ENCODE data around the gene SNTA1. TPM values are rescaled to one million over a fixed set of nuclear protein-coding genes. Genes with fewer than 3 reads are reported as not detected.

The SNTA1 gene
- total and polyA plus RNA-seq, 9 of the 15 experiments (the other 6 are each of a cell fraction or from before 2014, with no cell fraction given): 1.2 to 40.8 (median 20.3) TPM

DNA sequence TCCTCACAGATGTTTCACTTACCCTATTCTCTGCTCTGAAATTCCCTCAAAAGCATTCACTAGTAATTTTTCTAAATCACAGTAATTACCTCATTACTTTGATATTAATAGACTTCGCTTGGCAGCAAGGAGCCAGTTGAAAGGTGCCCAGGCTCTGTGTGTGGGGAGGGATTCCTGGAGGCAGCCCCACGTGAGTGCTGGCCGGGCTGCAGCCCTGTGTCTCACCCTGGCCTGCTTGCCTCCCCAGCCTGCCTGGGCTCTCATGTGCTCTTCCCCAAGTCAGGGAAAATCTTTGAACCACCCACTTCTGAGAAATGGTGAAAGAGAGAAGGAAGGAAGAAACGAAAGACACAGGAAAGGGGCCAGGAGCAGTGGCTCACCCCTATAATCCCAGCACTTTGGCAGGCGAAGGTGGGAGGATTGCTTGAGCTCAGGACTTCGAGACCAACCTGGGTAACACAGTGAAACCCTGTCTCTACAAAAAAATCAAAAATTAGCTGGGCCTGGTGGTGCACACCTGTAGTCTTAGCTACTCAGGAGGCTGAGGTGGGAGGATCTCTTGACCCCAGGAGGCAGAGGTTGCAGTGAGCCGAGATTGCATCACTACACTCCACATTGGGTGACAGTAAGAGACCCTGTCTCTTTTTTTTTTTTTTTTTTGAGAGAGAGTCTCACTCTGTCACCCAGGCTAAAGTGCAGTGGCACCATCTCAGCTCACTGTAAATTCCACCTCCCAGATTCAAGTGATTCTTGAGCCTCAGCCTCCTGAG lies 20.0 kb upstream of the SNTA1 start:
- DNase-seq (ENCODE audit: extremely low read depth in 1 of 4, low spot score in 3 of 4): no peak
- in situ Hi-C loops (cut with MboI) (loop anchor here (5.0 kb wide), 1 partner anchor 269 kb away; the partner anchor contains the start of gene ZNF341), intact Hi-C loops (cut with micrococcal nuclease) (no loop called here)
- Histone ChIP-seq H3K9me3 (replicated peaks; ENCODE audit: control insufficient read depth, insufficient read depth, low read depth, low read length) (no peaks in the 10 kb centered on the region), H3K36me3 (ENCODE audit: control insufficient read depth, insufficient read depth, low read length) (no peaks in the 10 kb centered on the region), H3K27ac (ENCODE audit: extremely low read depth, low read depth, low read length) (no peak overlapping the region), H3K9me1 (ENCODE audit: control insufficient read depth, insufficient read depth, low read length) (no peaks in the 10 kb centered on the region), H2AFZ (ENCODE audit: low read depth, low read length) (no peak overlapping the region), H3K4me1 (replicated peaks in 1 of 2; ENCODE audit: control insufficient read depth in 2 of 2, insufficient read depth in 2 of 2, low read length in 2 of 2) (peaks cover 0 to 3% of the 10 kb centered on the region in 2 experiments; a peak in 3 of 5 replicates), H3K4me3 (no peak overlapping the region), H3K79me2 (ENCODE audit: control insufficient read depth, insufficient read depth, low read length) (no peaks in the 10 kb centered on the region), H4K20me1 (replicated peaks; ENCODE audit: control insufficient read depth, insufficient read depth, low read length) (no peaks in the 10 kb centered on the region), H3K27me3 (ENCODE audit: control insufficient read depth in 2 of 2, insufficient read depth in 2 of 2, low read length in 2 of 2) (0 out of 5 replicates have a peak, but pooled peaks cover 0 to 2% of the 10 kb centered on the region in 2 experiments), H3K4me2 (ENCODE audit: insufficient read depth, low read length) (no peak overlapping the region), H3K9ac (ENCODE audit: insufficient read depth in 1 of 2, low read depth in 2 of 2, low read length in 2 of 2) (0 out of 4 replicates have a peak overlapping the region, but pooled peaks of 1 of the 2 experiments have one; percentile 23)
- TF ChIP-seq CEBPB (tag; IDR thresholded peaks at IDR 0.05) (0 out of 2 replicates have a peak, but pooled peaks have one; percentile 15), SRSF9 (IDR thresholded peaks at IDR 0.05; ENCODE audit: borderline replicate concordance, low read depth, low read length) (no peak)
- TF ChIP-seq, protein P1, sequence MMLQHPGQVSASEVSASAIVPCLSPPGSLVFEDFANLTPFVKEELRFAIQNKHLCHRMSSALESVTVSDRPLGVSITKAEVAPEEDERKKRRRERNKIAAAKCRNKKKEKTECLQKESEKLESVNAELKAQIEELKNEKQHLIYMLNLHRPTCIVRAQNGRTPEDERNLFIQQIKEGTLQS (IDR thresholded peaks at IDR 0.05): peak; percentile 48; the same call in 1 of the 2 replicates
- TF ChIP-seq, protein P1 (CRISPR knock-in tag; conservative IDR thresholded peaks at IDR 0.05): no peak
- BruUV-seq (replicated peaks): no TSS peak
- ATAC-seq: no peak
- no peak for FAIRE-seq
- ChIA-PET POLR2A (interaction anchor here (0.6 to 0.7 kb wide), 2 partner anchors 12 to 76 kb away, joined by 3 read pairs; no protein-coding TSS in a partner anchor), CTCF (ENCODE audit: low intra/inter-chr PET ratio) (no interaction called here)
- 24% methylated on average over 7 of the region's 7 CpGs for WGBS (ENCODE audit: insufficient coverage, low coverage, missing lambda C conversion rate)
